TTC549 (cell line): ENCODE results near the gene POU6F2.

Source experiments
- FAIRE-seq: peaks from 2 replicates; lab custom pipeline; 2012; peaks lifted over from hg19 to GRCh38; lab: Jason Lieb, UNC

The POU6F2 gene

DNA sequence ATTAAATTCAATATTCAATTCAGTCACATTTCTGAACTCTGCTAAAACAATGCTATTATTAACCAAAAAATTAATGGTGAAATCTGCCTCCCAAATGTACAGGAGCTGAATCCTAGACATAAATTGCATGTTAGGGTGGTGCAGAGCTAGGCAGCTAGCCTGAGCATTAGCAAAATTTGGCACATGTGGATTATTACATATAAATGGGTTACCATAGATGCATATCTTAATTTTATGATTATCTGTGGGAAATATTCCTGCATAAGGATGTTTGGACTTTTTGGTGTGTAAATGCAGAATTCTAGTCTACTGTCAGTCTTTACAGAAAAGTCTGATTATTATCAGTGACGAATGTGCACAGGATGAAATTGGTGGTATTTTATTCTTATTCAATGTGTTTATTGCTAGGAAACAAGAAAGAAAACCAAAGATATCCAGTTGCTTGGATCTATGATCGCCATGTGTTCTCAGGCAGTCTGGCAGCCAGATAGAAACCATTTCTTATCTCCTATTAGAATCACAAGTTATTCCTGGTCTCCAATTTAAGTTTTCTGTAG is 150.7 kb downstream of the POU6F2 start:
- FAIRE-seq, result no peak

DNA sequence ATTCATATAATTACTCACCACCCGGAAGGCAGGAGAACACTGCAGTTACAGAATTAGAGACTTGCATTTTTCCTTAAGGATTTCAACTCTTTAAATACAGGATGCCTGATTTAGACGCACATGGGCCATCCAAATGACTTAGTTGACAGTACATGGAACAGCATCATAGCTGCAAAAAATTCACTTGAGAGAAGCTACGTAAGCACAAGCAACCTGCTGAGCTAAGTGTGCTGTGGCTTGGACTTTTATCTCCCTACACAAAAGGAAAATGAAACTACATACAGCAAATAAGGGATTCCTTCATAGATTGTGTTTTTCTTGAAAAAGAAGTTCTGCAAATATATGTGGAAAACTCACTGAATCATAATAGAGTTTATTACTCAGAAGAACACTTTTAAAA is 152.6 kb downstream of the POU6F2 start:
- no peak for FAIRE-seq

DNA sequence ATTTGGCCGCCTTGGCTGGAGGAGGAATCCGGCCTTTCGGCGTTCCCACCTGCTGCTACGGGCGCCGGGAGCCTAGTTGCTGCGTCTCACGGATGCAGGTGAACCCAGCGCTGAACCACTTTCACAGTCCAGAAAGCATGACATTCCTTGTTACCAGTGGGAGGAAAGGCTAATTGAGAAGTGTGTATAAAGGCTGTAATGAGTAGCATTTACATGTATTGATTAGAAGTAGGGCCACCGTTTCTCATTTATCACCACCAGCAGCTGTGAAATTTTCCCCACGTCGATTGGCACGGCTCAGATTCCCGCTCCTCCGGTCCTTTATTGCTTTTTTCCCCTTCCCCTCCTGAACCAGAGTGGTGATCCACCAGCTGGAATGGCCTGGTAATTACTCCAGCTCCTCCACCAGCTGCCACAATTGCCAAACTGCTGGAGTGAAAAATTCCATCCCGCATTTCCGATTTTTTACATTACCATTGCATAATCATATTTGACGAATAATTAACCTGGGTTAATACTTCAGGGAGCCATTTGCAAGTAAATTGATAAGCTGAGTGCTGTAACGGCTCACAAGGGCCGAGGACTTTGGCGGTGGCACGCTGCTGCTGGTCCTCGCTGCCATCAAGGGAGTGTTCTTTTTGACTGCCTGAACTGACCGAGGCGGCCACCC is 153.3 kb downstream of the POU6F2 start:
- no peak for FAIRE-seq

DNA sequence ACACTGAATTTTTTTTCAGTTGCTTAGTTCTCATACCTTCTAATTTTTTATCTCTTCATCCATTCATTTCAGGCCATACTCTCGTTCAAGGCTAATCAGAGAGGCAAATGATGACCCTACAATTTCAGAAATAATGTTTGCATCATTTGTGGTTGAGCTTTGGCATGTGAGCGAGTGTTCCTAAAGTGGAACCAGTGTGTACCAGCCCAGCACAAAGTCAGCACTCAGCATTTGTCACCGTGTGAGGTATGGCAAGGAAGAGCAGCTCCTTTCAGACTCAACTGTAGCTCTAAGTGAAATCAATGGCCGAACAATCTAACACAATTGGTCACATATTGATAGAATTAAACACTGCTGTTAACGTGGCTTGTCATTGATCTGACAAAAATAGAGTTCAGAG is 154.6 kb downstream of the POU6F2 start:
- FAIRE-seq, result no peak

DNA sequence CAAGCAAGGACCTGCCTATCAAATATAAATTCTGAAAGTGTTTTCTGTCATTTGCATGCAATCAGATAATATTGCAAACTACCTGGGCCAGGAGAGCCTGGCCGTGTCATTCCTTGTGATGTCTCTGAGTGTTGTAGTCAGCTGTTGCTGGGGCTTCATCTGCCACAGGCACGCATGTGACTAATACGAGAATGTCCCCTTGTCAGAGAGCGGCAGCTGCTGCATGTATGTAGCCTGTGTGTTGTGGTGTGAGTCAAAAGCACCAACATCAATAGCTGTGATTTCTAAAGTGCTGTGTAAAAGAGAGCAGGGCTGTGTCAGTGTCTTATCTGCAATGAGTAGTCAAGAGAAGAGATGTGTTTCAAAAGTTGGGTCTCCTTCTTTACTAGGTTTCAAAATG is 155.4 kb downstream of the POU6F2 start:
- FAIRE-seq, result no peak

DNA sequence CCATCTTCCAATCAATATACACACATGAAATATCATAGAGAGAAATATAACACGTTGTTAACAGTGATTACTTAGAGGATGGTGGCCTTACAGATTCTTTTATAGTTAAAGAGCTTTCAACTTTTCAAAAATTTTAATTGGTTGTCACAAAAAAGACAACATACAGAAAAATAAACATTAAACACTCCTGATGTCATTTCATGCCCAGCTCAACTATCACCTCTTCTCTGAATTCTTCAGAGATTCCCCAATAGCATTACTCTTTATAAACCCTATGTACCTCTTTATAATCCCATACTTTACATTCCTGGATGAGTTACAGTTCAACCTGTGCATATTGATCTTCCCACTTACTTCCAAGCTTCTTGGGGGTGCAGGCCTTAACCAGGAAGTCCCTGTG is 159.8 kb downstream of the POU6F2 start:
- no peak for FAIRE-seq

DNA sequence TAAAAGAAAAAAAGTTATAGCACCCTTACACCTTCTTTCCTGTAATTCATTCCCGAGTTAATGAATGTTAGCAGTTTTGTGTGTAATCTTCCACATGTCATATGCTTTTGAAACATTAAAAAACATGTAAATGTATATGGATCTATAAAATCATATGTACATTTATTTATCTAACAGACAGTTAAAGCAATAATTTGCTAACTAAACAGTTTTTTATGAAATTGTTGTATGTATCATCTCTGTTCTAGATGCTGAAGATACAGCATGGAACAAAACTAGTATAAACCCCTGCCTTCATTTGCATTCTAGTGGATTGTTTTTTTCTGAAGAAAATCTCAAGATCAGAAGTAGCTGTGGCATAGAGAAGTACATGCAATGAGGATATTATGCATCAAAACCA is 165.0 kb downstream of the POU6F2 start:
- FAIRE-seq, result no peak

DNA sequence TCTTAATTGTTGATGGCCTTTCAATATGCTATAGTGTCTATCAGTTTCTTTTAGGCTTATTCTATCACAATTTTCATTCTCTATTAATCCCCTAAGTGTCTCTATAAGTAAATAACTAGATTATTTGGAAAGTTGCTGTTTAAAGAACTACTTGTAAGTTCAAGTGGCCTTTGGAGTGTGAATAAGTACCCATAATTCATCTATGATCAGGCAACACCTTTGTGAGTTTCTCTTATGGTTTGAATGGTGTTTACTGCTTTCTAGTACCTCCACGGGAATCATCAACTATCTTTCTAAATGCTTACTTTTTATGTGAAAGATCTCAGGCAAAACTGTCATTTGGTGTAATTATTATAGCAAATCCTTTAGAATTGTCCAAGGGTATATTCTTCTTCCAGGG is 166.7 kb downstream of the POU6F2 start:
- FAIRE-seq, result no peak

DNA sequence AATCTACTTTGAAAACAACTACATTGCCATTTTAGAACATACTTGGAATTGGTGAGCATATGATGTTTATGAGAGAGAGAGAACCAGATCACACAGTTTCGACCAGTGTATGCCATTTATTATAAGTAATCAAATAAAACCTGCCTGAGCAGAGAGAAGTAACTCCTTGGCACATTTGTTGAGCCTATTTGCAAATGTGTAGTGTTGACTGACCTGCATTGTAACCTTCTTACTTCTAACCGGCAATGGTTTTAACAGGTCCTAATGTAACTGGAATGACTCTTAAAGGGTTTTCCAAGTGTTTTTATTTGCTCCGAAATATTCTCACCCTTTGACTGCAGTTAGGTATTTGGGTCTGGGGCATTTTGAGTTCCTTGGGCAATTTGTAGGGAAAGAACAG is 167.6 kb downstream of the POU6F2 start:
- FAIRE-seq, result no peak

DNA sequence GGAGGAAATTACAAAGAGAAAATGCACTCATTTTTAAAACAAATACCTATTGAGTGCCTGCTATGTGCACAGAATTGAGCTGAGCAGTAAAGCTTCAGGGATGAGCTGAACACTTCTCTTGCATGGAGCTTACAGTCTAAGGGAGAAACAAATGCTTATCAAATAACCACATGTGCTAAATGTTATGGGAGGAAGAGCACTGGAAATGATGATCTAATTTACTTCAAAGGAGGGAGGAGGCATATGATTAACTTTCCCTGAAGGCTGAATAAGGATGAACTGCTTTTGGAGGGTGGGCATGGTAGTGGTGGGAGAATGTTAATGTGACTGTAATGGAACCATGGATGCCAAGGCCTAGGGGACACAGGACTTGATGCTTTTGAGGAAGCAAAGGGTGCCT is 168.2 kb downstream of the POU6F2 start:
- no peak for FAIRE-seq

DNA sequence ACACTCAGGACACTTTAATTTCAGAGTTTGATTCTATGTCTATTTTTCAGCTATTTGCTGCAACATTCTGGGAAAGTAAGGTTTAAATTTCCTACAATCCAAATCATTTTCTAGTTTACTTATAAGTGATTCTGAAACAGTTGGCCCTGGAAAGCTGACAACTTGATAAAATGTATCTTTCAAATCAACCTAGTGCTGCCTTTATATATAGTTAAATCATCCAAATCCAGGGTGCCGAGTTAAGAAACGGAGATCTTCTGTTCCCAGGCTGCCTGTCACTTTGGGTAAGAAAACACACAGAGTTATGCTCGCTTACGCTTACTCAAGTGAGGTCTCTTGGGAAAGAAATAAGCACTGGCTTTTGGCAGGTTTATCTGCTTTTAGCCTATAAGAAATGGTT is 175.0 kb downstream of the POU6F2 start:
- FAIRE-seq, result no peak

DNA sequence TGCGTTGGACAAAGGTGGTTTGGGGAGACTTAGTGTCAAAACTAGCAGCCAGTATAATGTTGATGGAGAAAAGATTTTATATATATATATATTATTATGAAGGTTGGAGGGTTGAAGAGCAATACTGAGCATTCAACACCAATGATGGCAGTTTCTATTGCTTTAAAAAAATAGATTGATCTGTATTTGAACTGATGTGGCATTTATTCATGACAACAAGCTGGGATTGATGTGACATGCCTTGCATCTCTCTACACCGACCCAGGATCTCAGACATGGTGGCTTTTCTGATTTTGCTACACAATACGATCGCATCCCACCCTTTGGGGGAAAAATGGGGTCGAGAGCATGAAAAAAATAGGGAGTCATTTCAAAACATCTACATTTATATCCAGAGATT is 175.4 kb downstream of the POU6F2 start:
- no peak for FAIRE-seq

DNA sequence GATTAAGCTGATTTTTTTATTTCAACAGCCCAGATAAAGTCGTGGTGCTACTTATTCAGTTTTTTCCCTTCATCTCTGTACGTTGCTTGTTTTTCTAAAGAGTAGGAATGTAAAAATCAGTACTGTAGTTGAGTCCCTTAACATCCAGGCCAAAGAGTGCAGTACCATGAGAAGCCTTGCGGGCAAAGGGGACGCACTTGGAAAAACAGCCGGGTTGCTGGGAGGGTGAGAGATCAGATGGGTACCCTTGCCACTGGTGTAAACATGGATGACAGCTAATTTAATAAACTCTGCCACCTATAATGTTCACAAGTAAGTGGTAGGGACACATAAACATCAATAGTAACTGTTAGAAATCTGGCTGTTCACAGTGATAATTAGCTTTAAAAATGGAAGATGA is 175.9 kb downstream of the POU6F2 start:
- FAIRE-seq, result no peak

DNA sequence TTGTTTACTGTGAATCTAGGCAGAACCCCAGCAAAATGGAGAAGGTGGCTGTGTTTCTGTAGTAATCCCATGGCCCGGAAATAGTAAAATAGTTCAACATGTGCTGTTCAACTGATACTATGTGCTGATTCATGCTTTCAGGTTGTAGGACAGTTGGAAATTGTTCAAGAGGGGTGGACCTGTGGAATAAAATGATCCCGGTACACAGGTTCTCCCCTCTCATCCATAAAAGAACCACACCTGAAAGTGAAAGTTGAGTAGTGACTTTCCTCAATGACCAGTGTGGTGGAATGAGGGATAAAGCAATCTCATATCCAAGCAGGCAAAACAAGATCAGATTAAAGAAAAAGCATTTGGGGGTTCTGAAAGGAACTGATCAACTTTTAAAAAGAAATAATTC is 177.1 kb downstream of the POU6F2 start:
- no peak for FAIRE-seq

DNA sequence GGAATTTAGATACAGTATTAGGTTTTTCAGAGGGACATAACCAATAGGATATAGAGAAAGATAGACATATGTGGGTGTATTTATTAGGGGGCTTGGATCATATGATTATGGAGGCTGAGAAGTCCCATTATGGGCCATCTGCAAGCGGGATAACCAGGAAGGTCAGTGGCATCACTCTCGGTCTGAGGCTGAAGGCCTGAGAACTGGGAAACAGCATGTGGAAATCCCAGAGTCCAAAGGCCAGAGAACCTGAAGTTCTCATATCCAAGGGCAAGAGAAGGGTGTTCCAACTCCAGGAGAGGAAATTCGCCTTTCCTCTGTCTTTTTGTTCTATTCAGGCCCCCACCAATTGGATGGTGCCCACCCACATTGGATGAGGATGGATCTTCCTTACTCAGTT is 180.7 kb downstream of the POU6F2 start:
- no peak for FAIRE-seq

DNA sequence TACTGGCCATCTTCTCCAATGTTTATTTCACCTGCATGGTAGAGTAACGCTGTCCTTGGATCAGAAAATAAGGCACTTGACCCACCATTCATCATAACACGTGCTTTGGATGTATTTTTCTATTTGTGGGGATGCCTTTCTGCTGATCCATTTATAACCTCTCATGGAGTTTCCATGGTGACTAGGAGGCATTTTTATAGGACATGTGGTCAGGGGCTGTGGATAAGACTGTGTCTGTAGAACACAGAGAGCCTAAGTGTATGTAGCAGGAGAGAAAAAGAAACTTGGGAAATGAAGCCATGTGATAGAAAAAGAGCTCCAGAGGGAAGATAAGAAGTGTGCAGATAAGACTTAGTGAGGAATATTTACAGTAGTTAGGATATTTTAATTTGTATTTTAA is 184.2 kb downstream of the POU6F2 start:
- FAIRE-seq, result no peak

DNA sequence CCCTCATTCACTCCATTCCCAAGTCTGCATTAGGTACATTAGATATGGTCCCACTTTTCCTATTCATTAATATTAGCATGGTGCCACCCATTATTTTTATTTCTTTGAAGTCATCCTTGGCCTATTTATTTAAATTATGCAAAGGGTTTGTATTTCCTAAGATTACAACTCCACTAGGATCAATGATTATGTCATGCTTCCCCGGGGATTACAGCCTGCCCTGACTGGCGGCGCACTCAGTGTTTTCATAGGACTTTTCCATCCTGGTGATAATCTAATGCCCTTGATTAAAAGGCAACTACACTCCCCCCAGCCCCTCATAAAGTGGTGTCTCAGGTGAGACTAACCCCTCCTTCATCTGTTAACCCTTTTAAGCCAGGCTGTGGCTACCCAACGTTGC is 187.2 kb downstream of the POU6F2 start:
- FAIRE-seq, result no peak

DNA sequence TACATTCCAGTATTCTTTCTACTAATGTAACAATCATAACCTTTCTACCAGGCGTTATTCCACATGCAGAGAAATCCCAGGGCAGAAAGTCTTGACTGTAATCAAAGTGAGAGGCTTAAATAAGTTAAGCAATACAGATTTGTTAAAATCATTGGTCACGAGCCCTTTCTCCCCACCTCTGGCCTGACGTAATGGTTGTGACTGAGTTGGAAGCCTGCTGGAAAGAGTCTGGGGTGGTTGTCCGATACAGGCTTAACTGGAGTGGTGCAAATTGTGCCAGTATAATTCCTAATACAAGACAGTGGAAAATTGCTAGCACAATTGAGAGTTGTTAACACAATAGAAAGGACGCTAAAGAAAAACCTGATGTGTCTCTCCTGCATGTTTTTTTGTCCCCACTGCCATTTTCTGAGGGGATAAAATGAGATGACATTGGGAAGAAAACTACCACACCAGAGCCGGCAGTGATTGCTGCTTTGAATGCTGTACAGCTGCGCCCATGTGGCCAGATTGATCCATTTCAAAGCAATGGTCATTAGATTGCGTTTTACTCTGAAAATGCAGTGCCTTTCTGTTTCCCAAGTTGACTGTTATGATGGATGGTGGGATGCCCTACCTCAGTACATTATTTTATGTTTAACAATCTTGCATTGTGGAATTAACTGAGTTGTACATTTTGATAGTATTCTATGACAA is 190.8 kb downstream of the POU6F2 start:
- FAIRE-seq, result no peak

DNA sequence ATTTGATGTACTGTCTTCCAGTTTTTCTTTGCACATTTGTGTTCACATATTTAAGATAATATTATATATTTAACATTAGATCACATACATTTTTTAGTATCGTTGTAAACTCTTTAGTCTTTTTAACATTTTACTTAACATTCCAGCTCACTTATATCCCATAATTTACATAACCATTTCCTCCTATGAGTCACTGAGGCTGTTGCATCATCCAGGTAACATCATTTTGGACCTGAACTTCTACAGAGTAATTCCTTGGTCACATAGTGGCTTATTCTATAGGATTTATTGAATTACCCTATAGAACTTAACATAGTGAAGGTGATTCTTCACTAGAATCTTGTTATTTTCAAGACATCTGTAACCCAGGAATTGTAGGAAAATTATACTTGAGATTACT is 194.4 kb downstream of the POU6F2 start:
- FAIRE-seq, result no peak

DNA sequence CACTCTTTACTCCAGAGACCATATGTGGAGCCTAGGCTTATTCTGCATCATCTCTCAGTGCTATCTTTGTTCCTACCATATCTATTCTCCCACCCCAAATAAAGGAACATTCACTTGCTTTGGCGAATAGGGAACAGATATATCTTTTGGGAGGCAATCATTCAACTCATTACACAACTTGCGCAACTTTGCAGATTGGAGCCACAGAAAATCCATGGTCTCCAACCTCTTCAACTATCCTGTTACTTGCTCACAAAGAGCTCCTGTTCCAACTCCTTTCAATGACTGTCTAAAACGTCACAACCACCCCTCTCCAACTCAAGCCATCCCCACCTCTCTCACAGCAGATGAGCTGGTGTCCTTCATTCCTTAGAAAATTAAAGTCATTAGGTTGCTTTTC is 203.7 kb downstream of the POU6F2 start:
- FAIRE-seq, result no peak

DNA sequence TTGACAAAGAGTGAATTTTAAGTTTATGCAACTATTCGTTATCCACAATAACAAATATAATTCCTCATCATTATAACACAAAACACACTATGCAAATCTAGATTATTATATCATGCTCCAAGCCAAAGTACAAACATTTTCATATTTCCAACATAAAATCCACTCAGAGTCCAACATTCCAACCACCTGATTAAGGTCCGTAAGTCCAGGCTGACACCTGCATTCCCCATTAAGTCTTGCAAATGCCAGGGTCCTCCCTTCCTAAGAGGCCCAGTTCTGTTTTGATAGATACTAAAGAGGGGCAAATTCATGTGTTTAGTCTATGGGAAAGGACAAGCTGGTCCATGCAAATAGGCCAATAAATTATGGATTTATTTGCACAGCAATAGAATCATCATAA is 206.1 kb downstream of the POU6F2 start:
- FAIRE-seq, result no peak

DNA sequence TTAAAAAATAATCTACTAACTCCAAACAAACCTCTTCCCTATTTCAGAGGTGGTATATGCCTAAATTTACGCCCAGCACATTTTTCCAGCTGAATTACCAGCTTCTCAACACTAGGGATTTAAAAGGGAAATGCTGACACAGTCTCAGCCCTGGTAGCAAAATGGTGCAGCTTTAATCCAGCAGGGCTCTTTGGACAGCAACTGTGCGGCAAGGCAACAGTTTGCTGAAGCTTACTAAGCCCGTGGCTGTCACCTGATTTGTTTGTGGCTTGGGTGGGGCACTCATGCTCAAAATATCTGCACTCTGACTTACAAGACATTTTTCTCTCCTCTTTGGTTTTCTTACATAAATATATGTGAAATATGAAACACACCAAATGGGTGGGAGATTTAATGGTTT is 206.7 kb downstream of the POU6F2 start:
- FAIRE-seq, result no peak

DNA sequence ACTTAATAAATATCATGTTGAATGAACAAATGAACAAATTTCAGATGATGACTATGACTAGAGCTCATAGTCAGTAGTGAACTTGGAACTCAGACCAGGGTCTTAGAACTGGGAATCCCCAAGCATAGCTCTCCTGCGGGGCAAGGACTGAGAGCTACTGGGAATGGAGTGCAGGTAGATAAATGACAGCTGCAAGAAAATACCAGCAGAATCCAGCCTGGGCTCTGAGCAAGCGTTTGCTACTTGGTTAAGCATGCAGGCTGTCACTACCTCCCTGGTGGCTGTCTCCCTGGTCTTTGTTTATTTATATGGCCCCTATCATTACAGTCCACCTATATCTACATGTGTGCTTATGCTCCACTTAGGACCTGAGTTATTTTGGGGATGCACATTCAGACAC is 208.4 kb downstream of the POU6F2 start:
- no peak for FAIRE-seq

DNA sequence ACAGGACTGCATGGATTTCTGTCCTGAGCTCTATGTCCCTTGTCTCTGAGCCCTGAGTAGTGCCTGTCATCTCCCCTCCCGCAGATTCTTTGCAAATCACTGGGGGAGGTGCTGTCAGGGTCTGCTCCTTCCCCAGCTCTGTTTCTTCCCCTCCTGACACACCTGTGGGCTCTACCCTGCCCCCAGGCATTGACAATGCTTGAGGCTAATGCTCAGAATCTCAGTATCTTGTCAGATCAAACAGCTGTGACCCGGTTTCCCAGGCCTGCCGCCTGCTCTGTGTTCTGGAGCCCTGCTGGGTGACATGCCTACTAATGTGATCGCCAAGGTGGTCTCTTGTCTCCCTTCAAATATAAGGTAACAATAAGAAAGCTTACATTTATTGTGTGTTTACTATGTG is 209.0 kb downstream of the POU6F2 start:
- no peak for FAIRE-seq
